ENCODE results near the gene COL5A2. TPM values are rescaled to one million over a fixed set of nuclear protein-coding genes. Genes with fewer than 3 reads are reported as not detected.

Gene COL5A2
- total and polyA plus RNA-seq, 4 donors, result 3.2 to 83.5 (median 9.1) TPM

- peaks cover 0 to 2% (median 0%) of the 10 kb centered on the region in 4 donors for H3K36me3 ChIP-seq (ENCODE audit: control insufficient read depth in 4 of 4, insufficient read depth in 3 of 4, low read depth in 1 of 4, low read length in 3 of 4)
- no peak overlapping the region for H3K9ac ChIP-seq (ENCODE audit: low read depth in 1 of 2, low read length in 2 of 2)
- H3K27me3 ChIP-seq (ENCODE audit: control insufficient read depth in 4 of 4, insufficient read depth in 4 of 4, low read length in 3 of 4), result no peaks in the 10 kb centered on the region
- no peaks in the 10 kb centered on the region for H3K4me1 ChIP-seq (ENCODE audit: control insufficient read depth in 4 of 4, insufficient read depth in 4 of 4, low read length in 3 of 4)
- no peak overlapping the region for H3K4me3 ChIP-seq (ENCODE audit: low read depth in 1 of 3, low read length in 3 of 3)
- TF ChIP-seq ATF3 (IDR thresholded peaks at IDR 0.05) (no peak), GABPA (IDR thresholded peaks at IDR 0.05 in 1 of 2, conservative IDR thresholded peaks at IDR 0.05 in 1 of 2) (no peak), HNF4G (IDR thresholded peaks at IDR 0.05) (no peak), EGR1 (IDR thresholded peaks at IDR 0.05; ENCODE audit: low read depth in 2 of 2) (no peak), CTCF (IDR thresholded peaks at IDR 0.05; ENCODE audit: low read depth, low read length, missing input control) (no peak), YY1 (IDR thresholded peaks at IDR 0.05) (no peak), FOXA2 (IDR thresholded peaks at IDR 0.05) (no peak), MAX (IDR thresholded peaks at IDR 0.05) (no peak), TAF1 (conservative IDR thresholded peaks at IDR 0.05) (no peak), FOXA1 (IDR thresholded peaks at IDR 0.05) (no peak), RAD21 (IDR thresholded peaks at IDR 0.05) (no peak), HNF4A (conservative IDR thresholded peaks at IDR 0.05) (no peak), NR2F2 (IDR thresholded peaks at IDR 0.05) (no peak), ZBTB33 (IDR thresholded peaks at IDR 0.05) (no peak), RXRA (IDR thresholded peaks at IDR 0.05) (no peak)
- no peak overlapping the region for H3K27ac ChIP-seq (ENCODE audit: low read depth in 1 of 2, low read length in 2 of 2)
- no peak for DNase-seq (ENCODE audit: low spot score)
- WGBS, result 81% methylated on average over 2 of the region's 2 CpGs
- H3K9me3 ChIP-seq (ENCODE audit: control insufficient read depth in 4 of 4, low read length in 3 of 4), result no peaks in the 10 kb centered on the region
These were observed 86.6 kb downstream of the COL5A2 start for GRCh38 chr2:189092936-189093335.

GRCh38 chr2:189091253-189091652, 88.3 kb downstream of the COL5A2 start:
- TF ChIP-seq HNF4A (conservative IDR thresholded peaks at IDR 0.05), result no peak
- no peak overlapping the region for H3K9ac ChIP-seq (ENCODE audit: low read depth in 1 of 2, low read length in 2 of 2)
- H3K36me3 ChIP-seq (ENCODE audit: control insufficient read depth in 4 of 4, insufficient read depth in 3 of 4, low read depth in 1 of 4, low read length in 3 of 4), result peaks cover 0 to 2% (median 0%) of the 10 kb centered on the region in 4 donors
- H3K27ac ChIP-seq (ENCODE audit: low read depth in 1 of 2, low read length in 2 of 2), result no peak overlapping the region
- DNase-seq (ENCODE audit: low spot score), result no peak
- 66% methylated on average over 1 of the region's 1 CpG for WGBS
- H3K4me3 ChIP-seq (ENCODE audit: low read depth in 1 of 3, low read length in 3 of 3), result no peak overlapping the region
- no peaks in the 10 kb centered on the region for H3K4me1 ChIP-seq (ENCODE audit: control insufficient read depth in 4 of 4, insufficient read depth in 4 of 4, low read length in 3 of 4)
- H3K9me3 ChIP-seq (ENCODE audit: control insufficient read depth in 4 of 4, low read length in 3 of 4), result no peaks in the 10 kb centered on the region
- H3K27me3 ChIP-seq (ENCODE audit: control insufficient read depth in 4 of 4, insufficient read depth in 4 of 4, low read length in 3 of 4), result no peaks in the 10 kb centered on the region

- 49% methylated on average over 3 of the region's 3 CpGs for WGBS
- DNase-seq (ENCODE audit: low spot score), result no peak
- Histone ChIP-seq H3K4me3 (ENCODE audit: low read depth in 1 of 3, low read length in 3 of 3) (no peak overlapping the region), H3K9ac (ENCODE audit: low read depth in 1 of 2, low read length in 2 of 2) (no peak overlapping the region), H3K36me3 (ENCODE audit: control insufficient read depth in 4 of 4, insufficient read depth in 3 of 4, low read depth in 1 of 4, low read length in 3 of 4) (peaks cover 0 to 2% (median 0%) of the 10 kb centered on the region in 4 donors), H3K9me3 (ENCODE audit: control insufficient read depth in 4 of 4, low read length in 3 of 4) (no peaks in the 10 kb centered on the region), H3K27me3 (ENCODE audit: control insufficient read depth in 4 of 4, insufficient read depth in 4 of 4, low read length in 3 of 4) (no peaks in the 10 kb centered on the region), H3K4me1 (ENCODE audit: control insufficient read depth in 4 of 4, insufficient read depth in 4 of 4, low read length in 3 of 4) (no peaks in the 10 kb centered on the region), H3K27ac (ENCODE audit: low read depth in 1 of 2, low read length in 2 of 2) (no peak overlapping the region)
- no peak for TF ChIP-seq HNF4A (conservative IDR thresholded peaks at IDR 0.05)
- TF ChIP-seq RXRA (IDR thresholded peaks at IDR 0.05), result no peak
- TF ChIP-seq JUND (IDR thresholded peaks at IDR 0.05), result no peak
- no peak for TF ChIP-seq REST (IDR thresholded peaks at IDR 0.05)
- TF ChIP-seq RAD21 (IDR thresholded peaks at IDR 0.05), result no peak
- TF ChIP-seq CTCF (IDR thresholded peaks at IDR 0.05; ENCODE audit: low read depth, low read length, missing input control), result no peak
- TF ChIP-seq NR2F2 (IDR thresholded peaks at IDR 0.05), result no peak
These were observed 90.9 kb downstream of the COL5A2 start for GRCh38 chr2:189088591-189089205.
